ENCODE measurements around the gene DPYSL3.

Gene DPYSL3

DNA sequence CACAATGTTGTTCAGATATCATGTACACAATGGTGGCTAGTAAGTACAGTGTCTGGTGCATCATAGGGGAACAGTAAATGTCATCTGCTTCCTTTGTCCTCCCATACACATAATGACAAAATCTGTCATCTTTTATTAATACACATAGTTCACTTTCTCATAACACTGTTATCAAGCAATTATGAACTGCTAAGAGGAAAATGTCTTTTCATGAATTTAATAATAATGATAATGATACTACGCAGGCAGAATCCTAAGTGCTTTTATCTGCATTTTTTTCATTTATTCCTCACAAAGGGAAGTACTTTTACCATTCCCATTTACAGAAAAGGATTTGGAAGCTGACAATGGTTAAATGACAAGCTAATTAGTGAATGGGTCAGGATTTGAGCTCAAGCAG lies 35.7 kb downstream of the DPYSL3 start:
- Mint-ChIP-seq H3K27me3 (peaks cover 12 to 16% of the 10 kb centered on the region in 2 donors), H3K4me3 (no peak overlapping the region)

DNA sequence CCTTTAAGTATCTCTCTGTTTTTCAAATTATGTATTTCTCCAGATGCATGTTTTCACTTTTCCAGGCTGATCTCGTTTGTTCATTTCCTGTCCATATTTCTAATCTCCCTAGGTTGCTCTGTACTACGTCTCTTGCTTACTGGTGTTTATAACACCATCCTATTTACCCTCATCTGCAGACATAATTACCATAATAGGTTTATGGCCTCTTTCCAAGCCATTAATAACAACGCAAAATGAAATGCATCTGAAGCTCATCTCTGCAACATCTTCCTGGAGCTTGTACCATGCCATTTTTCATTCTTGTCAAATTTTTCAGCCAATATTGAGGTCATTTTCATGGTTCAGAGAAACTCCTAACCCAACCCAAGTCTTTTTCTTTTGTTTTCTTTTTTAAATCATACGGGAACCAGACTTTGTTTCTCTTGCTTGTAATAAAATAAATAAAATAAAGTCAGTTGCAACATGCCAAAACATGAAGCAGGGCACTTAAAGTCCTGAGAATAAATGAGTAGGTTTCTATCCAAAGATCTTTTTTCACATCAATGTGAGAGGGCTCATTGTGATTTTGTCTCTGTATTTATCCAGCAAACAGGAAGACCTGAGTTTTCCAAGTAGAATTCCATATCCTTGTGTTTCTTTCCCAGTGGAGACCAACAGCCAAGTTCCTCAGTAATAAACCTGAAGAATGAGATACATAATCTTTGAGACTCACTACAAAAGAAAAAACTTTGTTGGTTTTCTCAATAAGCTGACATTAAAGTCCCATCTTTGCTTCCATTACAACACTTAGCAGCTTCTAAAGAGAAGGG lies 37.0 kb downstream of the DPYSL3 start:
- Mint-ChIP-seq H3K27ac (no peak overlapping the region), H3K27me3 (peaks cover 12% of the 10 kb centered on the region in 2 donors), H3K9me3 (peaks cover 3 to 4% of the 10 kb centered on the region in 2 donors), H3K4me3 (no peak overlapping the region), H3K4me1 (no peaks in the 10 kb centered on the region), H3K36me3 (no peaks in the 10 kb centered on the region)
- ATAC-seq (replicated peaks) (no peak), DNase-seq (no peak)

More for the DNA sequence above, 35.7 kb downstream of the DPYSL3 start:
- DNase-seq (no peak), ATAC-seq (replicated peaks) (no peak)
- Mint-ChIP-seq H3K9me3 (peaks cover 3 to 4% of the 10 kb centered on the region in 2 donors), H3K27ac (no peak overlapping the region), H3K4me1 (peaks cover 0 to 8% of the 10 kb centered on the region in 2 donors), H3K36me3 (no peaks in the 10 kb centered on the region)

DNA sequence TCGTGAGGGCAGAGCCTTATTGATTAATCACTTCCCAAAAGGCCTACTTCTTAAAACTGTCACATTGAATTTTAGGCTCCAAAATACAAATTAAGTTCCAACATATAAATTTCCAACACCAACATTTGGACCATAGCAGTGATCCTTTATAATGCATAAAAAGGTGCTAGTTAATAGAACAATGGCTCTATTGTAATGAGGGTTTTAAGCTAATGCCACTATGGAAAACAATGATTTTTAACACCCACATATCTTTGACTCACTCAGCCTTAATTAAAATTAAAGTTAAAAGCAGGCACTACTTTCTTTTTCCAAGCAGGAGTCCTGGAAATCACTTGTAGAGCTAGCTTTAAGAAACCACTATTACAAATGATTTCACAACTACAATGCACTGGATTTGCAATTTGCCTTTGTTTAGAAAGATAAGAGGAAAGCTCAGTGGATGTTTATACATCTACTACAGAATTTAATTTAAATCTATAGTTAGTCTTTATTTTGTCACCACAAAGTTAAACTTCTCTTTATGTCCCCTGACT lies 41.8 kb downstream of the DPYSL3 start:
- no peak overlapping the region for H3K27ac Mint-ChIP-seq
- DNase-seq, result no peak
- H3K27me3 Mint-ChIP-seq, result peaks cover 0 to 10% of the 10 kb centered on the region in 2 donors
- no peaks in the 10 kb centered on the region for H3K4me1 Mint-ChIP-seq
- ATAC-seq (replicated peaks), result no peak
- no peaks in the 10 kb centered on the region for H3K36me3 Mint-ChIP-seq
- peaks cover 0 to 3% of the 10 kb centered on the region in 2 donors for H3K9me3 Mint-ChIP-seq
- no peak overlapping the region for H3K4me3 Mint-ChIP-seq

DNA sequence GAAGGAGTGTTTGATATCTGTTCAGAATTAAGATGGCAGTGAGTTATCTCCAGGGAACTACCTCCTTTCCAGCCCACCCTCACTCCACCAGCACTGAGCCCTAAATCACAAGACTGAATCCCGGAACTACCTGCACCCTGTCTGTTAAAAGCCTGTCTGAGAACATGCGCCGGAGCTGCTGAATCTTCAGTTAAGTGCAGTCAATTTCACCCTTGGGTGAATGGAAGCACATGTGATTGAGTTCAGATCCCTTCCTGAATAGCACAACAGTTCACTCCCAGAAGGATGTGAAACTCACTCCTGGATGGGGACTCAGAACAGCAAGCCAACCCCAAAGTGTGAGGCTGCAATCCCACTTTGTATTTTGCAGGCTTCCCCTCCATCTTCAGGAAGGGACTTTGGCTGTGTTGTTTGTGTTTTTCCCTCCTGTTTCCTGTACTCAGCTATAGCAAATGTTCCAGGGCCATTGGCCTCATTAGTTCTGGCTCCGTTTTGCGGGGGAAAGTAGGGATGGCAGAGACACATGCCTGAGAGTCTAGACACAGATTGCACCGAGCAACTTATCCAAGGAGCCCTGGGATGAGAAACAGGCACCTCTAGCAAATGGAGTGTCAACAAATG lies 43.4 kb downstream of the DPYSL3 start:
- Mint-ChIP-seq H3K4me1 (no peaks in the 10 kb centered on the region), H3K27ac (no peak overlapping the region), H3K27me3 (peaks cover 0 to 12% of the 10 kb centered on the region in 2 donors), H3K9me3 (peaks cover 0 to 3% of the 10 kb centered on the region in 2 donors), H3K36me3 (no peaks in the 10 kb centered on the region), H3K4me3 (no peak overlapping the region)
- ATAC-seq (replicated peaks), result no peak
- DNase-seq, result no peak

DNA sequence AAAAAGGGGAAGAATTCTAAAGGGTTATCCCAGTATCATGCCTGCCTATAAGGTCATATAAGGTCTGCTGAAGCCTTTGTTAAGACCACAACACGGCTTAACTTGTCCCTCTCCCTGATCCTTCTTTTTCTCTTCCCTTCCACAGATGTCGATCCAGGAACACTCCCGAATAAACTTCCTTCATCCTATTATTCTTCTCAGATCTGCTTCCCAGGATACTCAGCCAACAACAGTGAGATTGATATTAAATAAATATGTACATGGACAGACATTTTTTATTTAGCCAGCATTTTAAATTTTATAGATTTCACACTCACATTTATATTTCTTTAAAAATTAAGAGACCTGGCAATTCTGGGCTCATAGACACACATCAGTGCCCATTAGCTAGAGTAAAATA lies 44.1 kb downstream of the DPYSL3 start:
- Mint-ChIP-seq H3K9me3 (peaks cover 0 to 3% of the 10 kb centered on the region in 2 donors), H3K4me3 (no peak overlapping the region), H3K27me3 (peaks cover under 1 to 12% of the 10 kb centered on the region in 2 donors), H3K36me3 (no peaks in the 10 kb centered on the region), H3K4me1 (no peaks in the 10 kb centered on the region), H3K27ac (no peak overlapping the region)
- DNase-seq (no peak), ATAC-seq (replicated peaks) (no peak)

DNA sequence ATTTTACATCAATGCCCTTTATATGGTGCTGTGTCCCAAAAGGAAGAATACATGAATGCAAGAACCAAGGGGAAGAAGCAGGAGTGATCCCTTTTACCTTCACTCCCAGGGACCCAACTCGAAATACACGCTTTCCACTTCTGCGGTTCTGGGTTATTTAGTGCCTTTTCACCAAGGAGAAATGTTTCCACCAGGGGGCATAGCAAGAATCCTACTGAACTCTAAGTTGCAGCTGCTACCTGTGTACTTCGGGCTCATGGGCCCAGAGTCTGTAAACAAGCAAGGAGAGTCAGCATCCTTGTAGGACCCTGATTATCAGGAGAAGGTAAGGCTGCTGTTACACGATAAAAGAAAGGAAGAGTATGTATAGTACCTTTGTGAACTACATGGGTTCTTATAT lies 45.7 kb downstream of the DPYSL3 start:
- DNase-seq, result no peak
- Mint-ChIP-seq H3K36me3 (no peaks in the 10 kb centered on the region), H3K27ac (no peak overlapping the region), H3K9me3 (peaks cover 0 to 1% of the 10 kb centered on the region in 2 donors), H3K27me3 (peaks cover 7 to 12% of the 10 kb centered on the region in 2 donors), H3K4me3 (no peak overlapping the region), H3K4me1 (no peaks in the 10 kb centered on the region)
- peak; percentile 45 to 62 for ATAC-seq (replicated peaks)

DNA sequence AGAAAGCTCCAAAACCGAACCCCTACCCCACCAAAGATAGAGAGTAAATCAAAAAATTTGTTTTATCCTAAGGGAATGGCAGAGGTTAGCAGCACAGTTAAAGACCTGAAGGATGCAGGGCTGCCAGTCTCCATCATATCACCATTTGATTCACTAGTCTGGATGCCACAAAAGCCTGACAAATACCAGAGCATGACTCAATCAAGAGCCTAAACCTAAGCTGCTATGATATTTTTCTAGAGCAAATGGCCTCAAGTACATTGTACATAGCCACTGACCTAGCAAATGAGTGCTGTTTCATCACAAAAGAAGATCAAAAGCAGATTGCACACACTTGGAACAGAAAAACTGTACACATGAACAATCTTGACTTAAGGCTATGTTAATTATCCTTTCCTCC lies 48.0 kb downstream of the DPYSL3 start:
- H3K27ac Mint-ChIP-seq, result no peak overlapping the region
- H3K27me3 Mint-ChIP-seq, result peaks cover 18 to 24% of the 10 kb centered on the region in 2 donors
- H3K4me1 Mint-ChIP-seq, result no peaks in the 10 kb centered on the region
- H3K36me3 Mint-ChIP-seq, result no peaks in the 10 kb centered on the region
- DNase-seq, result no peak
- no peak for ATAC-seq (replicated peaks)
- H3K4me3 Mint-ChIP-seq, result no peak overlapping the region
- H3K9me3 Mint-ChIP-seq, result peaks cover 0 to 1% of the 10 kb centered on the region in 2 donors

DNA sequence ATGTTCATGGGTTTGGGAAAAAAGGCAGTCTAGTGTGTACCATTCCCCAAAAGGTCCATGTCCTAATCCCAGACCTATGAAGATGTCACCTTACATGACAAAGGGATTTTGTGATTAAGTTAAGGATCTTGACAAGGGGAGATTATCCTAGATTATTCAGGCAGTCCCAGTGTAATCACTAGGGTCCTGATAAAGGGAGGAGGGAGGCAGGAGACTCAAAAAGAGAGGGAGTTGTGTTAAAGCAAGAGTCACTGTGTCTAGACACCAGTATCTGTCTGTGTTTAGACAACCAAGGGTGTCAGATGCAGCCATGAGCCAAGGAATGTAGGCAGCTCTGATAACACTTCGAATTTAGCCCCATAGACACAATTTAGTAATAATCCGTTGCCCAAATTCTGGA lies 49.5 kb downstream of the DPYSL3 start:
- ATAC-seq (replicated peaks) (no peak), DNase-seq (no peak)
- Mint-ChIP-seq H3K4me1 (no peaks in the 10 kb centered on the region), H3K9me3 (peaks cover 0 to 1% of the 10 kb centered on the region in 2 donors), H3K27me3 (peaks cover 22 to 35% of the 10 kb centered on the region in 2 donors), H3K36me3 (no peaks in the 10 kb centered on the region), H3K4me3 (no peak overlapping the region), H3K27ac (no peak overlapping the region)

DNA sequence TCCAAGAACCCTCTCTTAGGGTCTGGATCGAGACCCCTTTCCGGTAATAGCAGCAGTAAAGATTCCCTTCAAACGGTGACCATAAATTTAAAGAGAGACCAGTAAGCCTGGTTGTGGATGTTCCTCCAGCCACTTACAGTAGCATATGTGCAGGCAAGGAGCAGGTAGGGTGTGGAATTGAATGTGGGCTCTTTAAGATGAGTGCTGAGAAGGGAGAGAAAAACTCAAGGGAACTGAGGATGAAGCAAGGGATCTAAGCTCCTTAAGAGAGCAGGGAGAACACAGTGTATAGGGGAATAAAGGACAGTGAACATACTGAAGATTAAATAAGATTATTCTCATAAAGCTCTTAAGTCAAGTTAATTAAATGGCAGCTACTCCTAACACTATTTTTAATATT lies 51.3 kb downstream of the DPYSL3 start:
- ATAC-seq (replicated peaks), result no peak
- Mint-ChIP-seq H3K27me3 (peaks cover 40 to 46% of the 10 kb centered on the region in 2 donors), H3K4me3 (no peak overlapping the region)

DNA sequence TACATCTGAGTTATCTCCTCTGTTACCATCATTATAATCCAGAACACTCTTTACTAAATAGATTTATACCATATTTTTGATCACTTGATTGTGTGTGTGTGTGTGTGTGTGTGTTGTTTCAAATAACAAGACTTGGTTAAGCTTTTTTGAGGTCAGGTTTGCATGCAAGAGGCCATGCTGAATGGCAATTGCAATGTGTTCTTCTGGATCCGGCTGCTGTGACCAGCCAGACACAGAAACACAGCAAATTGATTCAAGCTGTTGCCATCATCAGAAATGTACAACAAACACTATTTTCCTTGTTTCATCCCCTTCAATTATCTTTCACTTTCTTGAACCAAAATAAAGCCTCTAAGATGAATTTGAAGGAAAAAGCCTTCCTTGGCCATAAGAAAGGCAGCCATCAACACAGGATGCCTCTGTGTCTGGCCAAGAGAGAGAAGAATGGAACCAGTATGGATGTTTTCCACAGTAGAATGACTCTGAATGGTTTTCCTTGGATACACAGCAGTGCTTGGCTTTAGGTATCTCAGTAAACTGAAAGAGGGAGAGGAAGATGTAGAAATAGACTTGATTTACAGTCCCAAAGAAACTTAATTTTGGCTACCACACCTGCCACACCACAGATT lies 53.9 kb downstream of the DPYSL3 start:
- Mint-ChIP-seq H3K36me3 (peaks cover 0 to 2% of the 10 kb centered on the region in 2 donors), H3K4me1 (peaks cover 9 to 23% of the 10 kb centered on the region in 2 donors), H3K9me3 (peaks cover 0 to 1% of the 10 kb centered on the region in 2 donors), H3K27ac (no peak overlapping the region), H3K4me3 (no peak overlapping the region), H3K27me3 (peaks cover 61 to 63% of the 10 kb centered on the region in 2 donors)
- DNase-seq (no peak), ATAC-seq (replicated peaks) (no peak)

More for the DNA sequence above, 51.3 kb downstream of the DPYSL3 start:
- Mint-ChIP-seq H3K27ac (no peak overlapping the region), H3K9me3 (peaks cover 0 to 1% of the 10 kb centered on the region in 2 donors), H3K36me3 (peaks cover 0 to 2% of the 10 kb centered on the region in 2 donors), H3K4me1 (peaks cover 2 to 8% of the 10 kb centered on the region in 2 donors)
- DNase-seq, result no peak

DNA sequence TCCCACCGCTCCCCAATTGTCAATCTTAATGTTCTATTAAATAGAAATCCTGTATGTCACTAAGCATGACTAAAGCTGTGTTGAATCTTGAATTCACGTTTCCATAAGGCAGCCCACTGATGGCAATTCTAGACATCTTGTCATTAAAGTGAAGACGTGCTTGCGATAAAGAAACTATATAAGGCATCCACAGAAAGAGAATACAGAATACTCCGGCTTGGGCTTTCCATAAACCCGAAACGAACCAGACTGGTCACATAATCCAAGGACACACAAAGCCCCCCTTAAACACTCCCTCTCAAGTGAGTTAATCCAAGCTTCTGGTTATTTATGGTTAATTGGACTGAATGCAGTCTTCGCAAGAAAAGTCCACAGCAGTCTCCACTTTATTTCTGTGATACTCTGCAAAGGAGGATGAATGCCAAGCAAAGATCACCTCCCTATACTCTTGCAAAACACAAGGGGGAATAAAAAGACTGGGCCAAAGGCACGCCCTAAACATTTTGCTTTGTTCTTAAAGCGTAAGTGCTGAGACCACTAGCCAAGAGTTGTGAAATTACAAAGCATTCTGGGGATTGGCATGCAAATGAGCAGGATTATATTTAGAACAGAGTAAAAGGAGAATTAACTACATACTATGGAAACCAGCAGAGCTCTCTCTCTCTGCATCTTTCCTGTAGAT lies 54.7 kb downstream of the DPYSL3 start:
- Mint-ChIP-seq H3K9me3 (no peaks in the 10 kb centered on the region), H3K27ac (no peak overlapping the region), H3K36me3 (peaks cover 0 to 2% of the 10 kb centered on the region in 2 donors), H3K4me1 (peaks cover 9 to 23% of the 10 kb centered on the region in 2 donors), H3K4me3 (no peak overlapping the region), H3K27me3 (peaks cover 61 to 63% of the 10 kb centered on the region in 2 donors)
- DNase-seq (no peak), ATAC-seq (replicated peaks) (no peak)

DNA sequence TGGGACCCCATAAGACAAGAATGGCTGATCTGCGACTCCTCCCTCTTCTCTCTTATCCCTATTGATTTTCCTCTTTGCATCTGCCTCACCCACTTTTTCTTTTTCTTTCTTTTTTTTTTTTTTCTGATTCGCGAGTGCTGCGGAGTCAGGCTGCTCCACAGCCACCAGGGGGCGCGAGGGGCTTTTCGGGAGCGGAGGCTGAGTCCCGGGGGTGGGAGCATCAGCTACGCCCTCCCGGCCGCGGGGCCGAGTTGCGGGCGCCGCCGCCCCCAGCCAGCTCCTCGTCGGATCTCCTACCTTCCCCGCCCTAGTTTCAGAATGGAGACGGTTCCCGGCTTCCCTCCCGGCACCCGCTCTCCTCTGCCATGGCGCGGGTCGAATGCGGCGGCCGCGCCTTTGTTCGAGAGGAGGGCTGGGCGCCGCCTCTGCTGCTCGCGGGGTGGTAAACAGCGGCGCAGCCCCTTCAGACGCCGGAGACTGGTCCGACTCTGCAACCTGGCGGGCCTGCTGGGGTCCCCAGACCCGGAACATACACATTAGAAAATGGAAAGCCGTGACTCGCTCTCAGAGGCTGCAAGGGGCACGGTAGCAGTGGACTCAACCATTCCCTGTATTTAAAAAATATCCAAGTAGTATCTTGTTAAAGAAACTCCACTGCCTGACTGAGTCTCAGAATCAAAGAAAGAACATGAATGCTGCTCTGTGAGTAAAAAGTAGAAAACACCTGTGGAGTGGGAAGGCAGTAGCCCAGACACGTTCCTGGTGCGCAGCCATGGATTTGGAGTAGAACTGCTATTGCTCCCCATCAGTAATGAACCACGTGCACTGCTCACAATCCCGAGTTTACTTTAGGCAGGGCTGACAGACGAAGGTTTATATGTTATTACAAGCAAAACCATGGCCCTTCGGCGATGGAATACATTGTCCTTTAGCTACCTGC lies 55.7 kb downstream of the DPYSL3 start:
- peak overlapping the region; percentile 63 for H3K27ac Mint-ChIP-seq
- peak overlapping the region; percentile 85 to 93 for H3K4me3 Mint-ChIP-seq
- DNase-seq (peak; percentile 58), ATAC-seq (replicated peaks) (peak; percentile 83 to 85)
- peaks cover 9 to 23% of the 10 kb centered on the region in 2 donors for H3K4me1 Mint-ChIP-seq
- H3K27me3 Mint-ChIP-seq, result peaks cover 65 to 70% of the 10 kb centered on the region in 2 donors
- H3K36me3 Mint-ChIP-seq, result peaks cover 0 to 2% of the 10 kb centered on the region in 2 donors
- no peaks in the 10 kb centered on the region for H3K9me3 Mint-ChIP-seq
